ENCODE measurements around the gene PTGDR. TPM values are rescaled to one million over a fixed set of nuclear protein-coding genes. Genes with fewer than 3 reads are reported as not detected.
A peak's percentile ranks its signal among the peaks of the same experiment; 100 is the strongest.

PTGDR gene
- total RNA-seq, 2 experiments from 2014 or later, result not detected

DNA sequence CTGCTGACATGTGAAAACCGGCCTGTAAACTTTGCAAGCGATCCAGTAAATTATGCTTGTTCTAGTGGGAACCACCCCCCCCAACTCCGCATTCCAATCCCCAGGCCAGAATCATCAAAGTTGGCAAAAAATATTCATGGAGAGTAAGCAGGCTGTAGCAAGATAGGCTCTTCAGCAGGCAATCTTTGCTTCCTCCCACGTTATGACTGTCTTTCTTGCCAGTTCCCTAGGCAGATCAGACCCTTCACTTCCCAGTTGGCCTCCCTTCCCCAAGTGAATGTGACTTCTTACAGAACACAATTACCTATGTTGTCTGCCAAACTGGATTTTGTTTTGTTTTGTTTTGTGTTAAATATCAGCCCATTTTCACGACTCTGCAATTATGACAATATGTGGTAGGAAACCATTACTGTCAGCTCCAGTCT, 45.4 kb downstream of the PTGDR start:
- ChIA-PET POLR2A (interaction anchor here (0.9 kb wide), 1 partner anchor 8 kb away, joined by 3 read pairs; no protein-coding TSS in a partner anchor), CTCF (no interaction called here)
- no peak for ATAC-seq
- Mint-ChIP-seq H3K27ac (no peak overlapping the region), H3K36me3 (ENCODE audit: low read depth) (no peaks in the 10 kb centered on the region), H3K4me3 (peak overlapping the region; percentile 87), H3K4me1 (peaks cover 48% of the 10 kb centered on the region), H3K9me3 (ENCODE audit: low read depth) (no peaks in the 10 kb centered on the region), H3K27me3 (peaks cover 51% of the 10 kb centered on the region)
- DNase-seq, result no peak
- intact Hi-C loops (cut with DNase I, micrococcal nuclease), result loop anchor here in 1 of 2 experiments (5.0 kb wide), 2 partner anchors 89 to 239 kb away; partner anchors contain the start of genes GPR137C and TXNDC16

DNA sequence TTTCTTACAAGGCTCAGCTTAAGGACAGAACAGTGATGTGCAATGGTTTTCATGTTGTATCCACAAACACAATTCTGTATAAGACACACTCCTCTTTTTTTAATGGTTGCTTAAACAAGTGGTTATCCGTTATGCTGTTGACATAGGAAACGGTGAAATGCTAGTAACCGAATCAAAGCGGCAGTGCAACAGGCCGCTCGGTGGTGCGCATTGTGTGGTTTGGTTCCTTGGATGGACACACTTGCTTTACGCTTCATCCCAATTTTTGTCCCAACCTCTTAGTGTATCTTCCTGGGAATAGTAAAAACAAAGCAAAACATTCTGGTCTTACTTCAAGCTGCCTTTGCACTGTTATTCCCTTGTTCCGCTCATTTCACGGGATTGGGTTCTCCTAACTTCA, 46.0 kb downstream of the PTGDR start:
- H3K36me3 Mint-ChIP-seq (ENCODE audit: low read depth), result no peaks in the 10 kb centered on the region
- intact Hi-C loops (cut with DNase I, micrococcal nuclease), result loop anchor here in 1 of 2 experiments (5.0 kb wide), 2 partner anchors 89 to 239 kb away; partner anchors contain the start of genes GPR137C and TXNDC16
- POLR2A ChIA-PET, result interaction anchor here (0.9 kb wide), 1 partner anchor 9 kb away, joined by 3 read pairs; no protein-coding TSS in a partner anchor

DNA sequence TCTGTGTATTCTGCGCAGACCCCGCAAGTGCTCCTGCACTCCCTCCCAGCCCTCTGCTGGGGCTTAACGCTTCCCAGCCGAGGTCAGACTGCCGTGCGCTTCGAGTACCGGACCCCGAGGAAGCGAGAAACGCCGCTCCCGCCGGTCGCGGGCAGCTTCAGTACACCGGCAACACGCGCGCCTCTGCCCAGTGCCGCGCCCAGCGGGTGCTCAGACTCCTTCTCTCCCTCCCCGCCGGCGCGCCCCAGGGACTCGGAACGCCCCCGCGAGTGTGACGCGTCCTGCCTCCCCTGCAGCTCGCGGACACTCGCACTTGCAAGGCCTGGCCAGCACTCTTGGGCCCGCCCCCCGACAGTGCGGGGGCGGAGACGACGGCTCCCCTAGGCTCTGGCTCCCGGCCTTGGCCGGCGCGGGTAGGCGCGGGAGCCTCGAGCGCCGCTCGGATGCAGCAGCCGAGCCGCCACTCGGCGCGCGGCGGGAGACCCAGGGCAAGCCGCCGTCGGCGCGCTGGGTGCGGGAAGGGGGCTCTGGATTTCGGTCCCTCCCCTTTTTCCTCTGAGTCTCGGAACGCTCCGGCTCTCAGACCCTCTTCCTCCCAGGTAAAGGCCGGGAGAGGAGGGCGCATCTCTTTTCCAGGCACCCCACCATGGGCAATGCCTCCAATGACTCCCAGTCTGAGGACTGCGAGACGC, 46.6 kb downstream of the PTGDR start, which contains the start of gene PTGER2:
PTGER2 (plus strand) TSS at position 410 of the 692 bp plus-strand sequence; CDS start at position 647, 237 bp downstream.
- intact Hi-C loops (cut with DNase I, micrococcal nuclease), result loop anchor here in 1 of 2 experiments (5.0 kb wide), 2 partner anchors 88 to 238 kb away; partner anchors contain the start of genes GPR137C and TXNDC16
- CTCF ChIA-PET, result interaction anchor here (1.4 kb wide), 2 partner anchors 14 to 36 kb away, joined by 4 to 5 read pairs; no protein-coding TSS in a partner anchor
- POLR2A ChIA-PET, result interaction anchor here (0.6 to 0.9 kb wide), 2 partner anchors 9 to 28 kb away, joined by 3 read pairs; no protein-coding TSS in a partner anchor
- ATAC-seq (peak; percentile 62), DNase-seq (peak; percentile 83)
- H3K36me3 Mint-ChIP-seq (ENCODE audit: low read depth), result no peaks in the 10 kb centered on the region
- H3K27ac Mint-ChIP-seq, result peak within 1 kb of the TSS; percentile 80
- H3K9me3 Mint-ChIP-seq (ENCODE audit: low read depth), result no peaks in the 10 kb centered on the region
- H3K4me3 Mint-ChIP-seq, result peak within 1 kb of the TSS; percentile 87
- peaks cover 50% of the 10 kb centered on the region for H3K4me1 Mint-ChIP-seq
- peaks cover 53% of the 10 kb centered on the region for H3K27me3 Mint-ChIP-seq

More for the DNA sequence above, 46.0 kb downstream of the PTGDR start:
- DNase-seq (no peak), ATAC-seq (no peak)
- Mint-ChIP-seq H3K9me3 (ENCODE audit: low read depth) (no peaks in the 10 kb centered on the region), H3K4me1 (peaks cover 47% of the 10 kb centered on the region), H3K27me3 (peaks cover 52% of the 10 kb centered on the region), H3K27ac (no peak overlapping the region), H3K4me3 (peak overlapping the region; percentile 87)
- CTCF ChIA-PET, result no interaction called here

DNA sequence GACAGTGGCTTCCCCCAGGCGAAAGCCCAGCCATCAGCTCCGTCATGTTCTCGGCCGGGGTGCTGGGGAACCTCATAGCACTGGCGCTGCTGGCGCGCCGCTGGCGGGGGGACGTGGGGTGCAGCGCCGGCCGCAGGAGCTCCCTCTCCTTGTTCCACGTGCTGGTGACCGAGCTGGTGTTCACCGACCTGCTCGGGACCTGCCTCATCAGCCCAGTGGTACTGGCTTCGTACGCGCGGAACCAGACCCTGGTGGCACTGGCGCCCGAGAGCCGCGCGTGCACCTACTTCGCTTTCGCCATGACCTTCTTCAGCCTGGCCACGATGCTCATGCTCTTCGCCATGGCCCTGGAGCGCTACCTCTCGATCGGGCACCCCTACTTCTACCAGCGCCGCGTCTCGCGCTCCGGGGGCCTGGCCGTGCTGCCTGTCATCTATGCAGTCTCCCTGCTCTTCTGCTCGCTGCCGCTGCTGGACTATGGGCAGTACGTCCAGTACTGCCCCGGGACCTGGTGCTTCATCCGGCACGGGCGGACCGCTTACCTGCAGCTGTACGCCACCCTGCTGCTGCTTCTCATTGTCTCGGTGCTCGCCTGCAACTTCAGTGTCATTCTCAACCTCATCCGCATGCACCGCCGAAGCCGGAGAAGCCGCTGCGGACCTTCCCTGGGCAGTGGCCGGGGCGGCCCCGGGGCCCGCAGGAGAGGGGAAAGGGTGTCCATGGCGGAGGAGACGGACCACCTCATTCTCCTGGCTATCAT, 47.3 kb downstream of the PTGDR start:
- peaks cover 50% of the 10 kb centered on the region for H3K4me1 Mint-ChIP-seq
- no peaks in the 10 kb centered on the region for H3K9me3 Mint-ChIP-seq (ENCODE audit: low read depth)
- H3K27ac Mint-ChIP-seq, result peak overlapping the region; percentile 80
- peak overlapping the region; percentile 87 for H3K4me3 Mint-ChIP-seq
- H3K36me3 Mint-ChIP-seq (ENCODE audit: low read depth), result no peaks in the 10 kb centered on the region
- peak; percentile 40 for ATAC-seq
- peaks cover 56% of the 10 kb centered on the region for H3K27me3 Mint-ChIP-seq
- ChIA-PET POLR2A (interaction anchor here (0.6 kb wide), 1 partner anchor 29 kb away, joined by 3 read pairs; no protein-coding TSS in a partner anchor), CTCF (interaction anchor here (1.4 kb wide), 2 partner anchors 15 to 36 kb away, joined by 4 to 5 read pairs; no protein-coding TSS in a partner anchor)
- DNase-seq, result peak; percentile 53
- intact Hi-C loops (cut with DNase I, micrococcal nuclease), result loop anchor here (1.0 to 5.0 kb wide), 4 partner anchors 11 to 238 kb away; partner anchors contain the start of genes GPR137C (in 1 of the 2) and TXNDC16 (in 1 of the 2)

DNA sequence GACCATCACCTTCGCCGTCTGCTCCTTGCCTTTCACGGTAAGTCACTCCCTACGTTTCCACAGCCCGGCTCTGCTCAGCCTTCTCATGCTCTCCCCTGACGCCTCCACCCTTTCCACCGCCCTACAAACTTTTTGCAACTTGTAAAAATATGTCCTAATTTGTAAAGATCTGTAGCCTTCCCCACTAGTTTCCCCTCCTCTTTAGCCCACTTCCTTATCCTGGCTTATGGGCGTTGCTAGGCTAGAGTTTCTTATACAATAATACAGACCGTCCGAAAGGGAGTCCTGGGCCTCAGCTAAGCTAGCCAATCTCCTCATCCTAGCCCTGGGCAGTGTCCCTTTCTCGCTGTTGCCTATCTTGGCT, 47.8 kb downstream of the PTGDR start:
- POLR2A ChIA-PET, result no interaction called here
- Mint-ChIP-seq H3K27ac (peak overlapping the region; percentile 80), H3K27me3 (peaks cover 53% of the 10 kb centered on the region), H3K9me3 (ENCODE audit: low read depth) (no peaks in the 10 kb centered on the region), H3K36me3 (ENCODE audit: low read depth) (no peaks in the 10 kb centered on the region), H3K4me1 (peaks cover 50% of the 10 kb centered on the region), H3K4me3 (peak overlapping the region; percentile 87)
- DNase-seq (no peak), ATAC-seq (no peak)
- CTCF ChIA-PET, result interaction anchor here (1.4 kb wide), 2 partner anchors 15 to 35 kb away, joined by 4 to 5 read pairs; no protein-coding TSS in a partner anchor
- intact Hi-C loops (cut with DNase I, micrococcal nuclease), result loop anchor here in 1 of 2 experiments (1.0 to 5.0 kb wide), 2 partner anchors 10 to 37 kb away; no protein-coding TSS in a partner anchor

DNA sequence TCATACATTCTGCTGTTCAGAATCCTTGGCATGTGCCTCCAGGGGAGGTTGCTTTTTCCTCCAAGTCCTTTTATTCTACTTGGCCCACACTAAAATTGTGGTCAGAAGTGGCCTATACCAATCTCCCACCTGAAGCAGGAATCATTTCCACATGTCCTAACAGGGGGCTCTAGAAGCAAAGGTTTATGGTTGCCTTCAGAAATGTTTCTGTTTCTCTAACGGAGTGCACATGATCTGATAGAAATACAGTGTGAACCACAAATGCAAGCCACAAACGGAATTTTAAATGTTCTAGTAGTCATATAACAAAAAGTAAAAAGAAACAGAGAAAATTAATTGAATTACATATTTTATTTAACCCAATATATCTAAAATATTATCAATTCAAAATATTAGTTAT, 50.6 kb downstream of the PTGDR start:
- POLR2A ChIA-PET, result no interaction called here
- CTCF ChIA-PET, result interaction anchor here (0.9 to 1.9 kb wide), 4 partner anchors 8 to 143 kb away, joined by 3 to 11 read pairs (median 7); no protein-coding TSS in a partner anchor
- DNase-seq (no peak), ATAC-seq (no peak)
- no peak overlapping the region for H3K27ac Mint-ChIP-seq
- peaks cover 43% of the 10 kb centered on the region for H3K27me3 Mint-ChIP-seq
- intact Hi-C loops (cut with DNase I, micrococcal nuclease), result loop anchor here in 1 of 2 experiments (5.0 kb wide), 1 partner anchor 34 kb away; no protein-coding TSS in a partner anchor
- peaks cover 15% of the 10 kb centered on the region for H3K9me3 Mint-ChIP-seq (ENCODE audit: low read depth)
- H3K4me1 Mint-ChIP-seq, result peaks cover 37% of the 10 kb centered on the region
- peaks cover 17% of the 10 kb centered on the region for H3K36me3 Mint-ChIP-seq (ENCODE audit: low read depth)
- peak overlapping the region; percentile 30 for H3K4me3 Mint-ChIP-seq

DNA sequence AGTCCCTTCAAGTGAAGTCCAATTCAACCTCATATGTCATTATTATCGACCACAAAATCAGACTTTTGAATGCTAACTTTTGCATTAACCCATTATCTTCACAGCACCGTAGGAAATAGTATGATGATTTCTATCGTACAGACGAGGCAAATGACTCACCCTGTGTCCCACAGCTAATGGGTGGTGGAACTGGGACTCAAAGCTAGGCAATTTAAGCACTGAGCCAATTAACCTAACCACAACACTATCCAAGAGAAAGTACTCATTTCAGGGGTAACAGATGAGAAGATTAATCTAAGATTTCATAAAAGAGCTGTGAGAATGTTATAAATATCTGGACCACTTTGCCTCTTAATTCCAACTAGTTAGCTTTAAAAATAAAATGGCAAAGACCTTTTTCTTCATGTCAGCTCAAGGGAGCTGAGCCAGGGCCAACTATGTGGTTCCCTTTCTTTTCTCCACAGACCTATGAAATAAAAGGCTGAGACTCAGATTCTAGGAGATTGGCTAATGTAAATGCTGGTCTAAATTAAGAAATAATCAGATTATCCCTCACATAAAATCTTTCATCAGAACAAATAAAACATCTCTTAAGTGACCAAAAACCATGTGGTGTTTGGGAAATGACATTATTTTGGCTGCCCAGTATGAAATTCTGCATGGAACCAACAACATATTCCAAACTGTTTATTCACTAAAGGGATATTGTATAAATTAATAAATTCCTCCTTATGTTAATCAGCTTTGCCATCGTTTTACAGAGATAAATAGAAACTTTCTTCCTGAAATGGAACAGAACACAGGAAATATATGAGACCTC, 51.5 kb downstream of the PTGDR start:
- intact Hi-C loops (cut with DNase I, micrococcal nuclease), result loop anchor here in 1 of 2 experiments (5.0 kb wide), 1 partner anchor 33 kb away; no protein-coding TSS in a partner anchor
- POLR2A ChIA-PET, result interaction anchor here (0.5 kb wide), 1 partner anchor 32 kb away, joined by 4 read pairs; no protein-coding TSS in a partner anchor
- ATAC-seq, result no peak

DNA sequence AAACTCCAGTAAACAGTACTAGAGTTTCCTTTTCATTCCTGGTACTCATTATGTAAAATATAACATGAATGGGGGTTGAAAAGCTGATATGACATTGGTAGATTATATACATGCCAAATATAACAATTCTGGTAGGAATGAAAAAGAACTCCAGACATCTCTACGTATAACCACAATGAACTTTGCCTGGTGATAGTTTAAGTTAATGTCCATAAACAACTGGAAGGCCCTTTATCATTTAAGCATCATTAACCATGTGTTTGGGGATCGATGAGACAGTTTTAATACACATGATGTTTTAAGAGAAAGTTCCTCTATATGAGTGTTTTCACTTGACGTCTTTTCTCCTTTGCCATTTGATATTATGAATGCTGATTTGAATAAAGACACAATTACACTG, 52.4 kb downstream of the PTGDR start:
- ATAC-seq, result no peak
- no peak for DNase-seq
- H3K27me3 Mint-ChIP-seq, result peaks cover 31% of the 10 kb centered on the region
- peaks cover 22% of the 10 kb centered on the region for H3K36me3 Mint-ChIP-seq (ENCODE audit: low read depth)
- H3K27ac Mint-ChIP-seq, result no peak overlapping the region
- intact Hi-C loops (cut with DNase I, micrococcal nuclease), result loop anchor here in 1 of 2 experiments (5.0 kb wide), 1 partner anchor 32 kb away; no protein-coding TSS in a partner anchor
- CTCF ChIA-PET, result interaction anchor here (0.6 to 1.9 kb wide), 4 partner anchors 9 to 324 kb away, joined by 3 to 11 read pairs (median 5); no protein-coding TSS in a partner anchor
- peaks cover 36% of the 10 kb centered on the region for H3K4me1 Mint-ChIP-seq
- no peak overlapping the region for H3K4me3 Mint-ChIP-seq
- H3K9me3 Mint-ChIP-seq (ENCODE audit: low read depth), result peaks cover 17% of the 10 kb centered on the region
- POLR2A ChIA-PET, result no interaction called here

More for the DNA sequence above, 51.5 kb downstream of the PTGDR start:
- Mint-ChIP-seq H3K27me3 (peaks cover 37% of the 10 kb centered on the region), H3K27ac (no peak overlapping the region), H3K9me3 (ENCODE audit: low read depth) (peaks cover 17% of the 10 kb centered on the region), H3K36me3 (ENCODE audit: low read depth) (peaks cover 21% of the 10 kb centered on the region), H3K4me1 (peaks cover 33% of the 10 kb centered on the region), H3K4me3 (no peak overlapping the region)
- CTCF ChIA-PET, result interaction anchor here (0.6 to 1.9 kb wide), 4 partner anchors 9 to 704 kb away, joined by 4 to 11 read pairs (median 9); no protein-coding TSS in a partner anchor
- DNase-seq, result no peak

DNA sequence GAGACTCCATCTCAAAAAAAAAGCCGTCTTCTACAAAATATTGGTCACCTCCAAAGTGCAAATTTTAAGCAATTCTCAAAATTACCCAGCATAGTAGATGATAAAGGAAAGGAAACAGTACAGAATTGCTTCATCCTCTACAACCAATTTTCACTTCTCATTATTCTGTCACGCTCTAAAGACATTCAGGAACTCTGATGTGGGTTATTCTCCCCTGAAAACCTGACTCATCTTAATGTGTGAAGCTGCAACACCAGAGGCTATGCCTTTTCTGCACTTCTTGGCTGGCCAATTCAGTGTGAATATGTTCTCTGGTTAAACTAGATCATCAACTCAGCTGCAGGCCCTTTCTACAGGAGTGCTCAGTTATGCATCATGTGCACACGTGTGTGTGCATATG, 57.6 kb downstream of the PTGDR start:
- intact Hi-C loops (cut with DNase I, micrococcal nuclease), result loop anchor here (1.0 to 5.0 kb wide), 6 partner anchors 10 to 478 kb away; no protein-coding TSS in a partner anchor
- POLR2A ChIA-PET, result no interaction called here
- DNase-seq, result peak; percentile 45
- H3K36me3 Mint-ChIP-seq (ENCODE audit: low read depth), result peaks cover 27% of the 10 kb centered on the region
- peak; percentile 87 for ATAC-seq
- H3K27ac Mint-ChIP-seq, result no peak overlapping the region
- CTCF ChIA-PET, result interaction anchor here (0.8 to 1.0 kb wide), 2 partner anchors 91 to 148 kb away, joined by 3 read pairs; no protein-coding TSS in a partner anchor
- H3K9me3 Mint-ChIP-seq (ENCODE audit: low read depth), result peaks cover 17% of the 10 kb centered on the region
- H3K4me1 Mint-ChIP-seq, result peaks cover 43% of the 10 kb centered on the region
- H3K27me3 Mint-ChIP-seq, result peaks cover 8% of the 10 kb centered on the region
- no peak overlapping the region for H3K4me3 Mint-ChIP-seq

DNA sequence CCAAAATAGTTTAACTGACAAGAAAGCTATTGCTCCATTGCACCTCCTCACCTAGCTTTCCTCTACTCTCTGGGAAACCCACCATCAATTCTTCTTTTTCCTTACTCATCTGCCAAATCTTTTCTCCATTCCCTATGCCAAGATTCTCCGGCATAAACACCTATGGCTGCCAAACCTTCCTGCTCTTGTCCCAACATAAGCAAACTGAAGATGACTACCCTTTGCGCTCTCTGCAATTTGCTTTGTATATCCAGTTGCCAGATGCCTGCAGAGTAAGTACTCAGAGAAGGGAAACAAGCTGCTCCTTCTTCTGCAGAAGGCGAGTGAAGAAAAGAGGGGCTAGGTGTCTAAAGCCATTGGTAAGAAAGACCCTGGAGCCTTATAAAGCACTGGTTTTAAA, 58.1 kb downstream of the PTGDR start:
- DNase-seq (no peak), ATAC-seq (no peak)
- H3K4me3 Mint-ChIP-seq, result no peak overlapping the region
- peaks cover 25% of the 10 kb centered on the region for H3K36me3 Mint-ChIP-seq (ENCODE audit: low read depth)
- CTCF ChIA-PET, result interaction anchor here (0.5 to 1.2 kb wide), 3 partner anchors 68 to 520 kb away, joined by 3 read pairs; no protein-coding TSS in a partner anchor
- peaks cover 6% of the 10 kb centered on the region for H3K27me3 Mint-ChIP-seq
- intact Hi-C loops (cut with DNase I, micrococcal nuclease), result loop anchor here (1.0 to 5.0 kb wide), 7 partner anchors 10 to 478 kb away; no protein-coding TSS in a partner anchor
- peaks cover 44% of the 10 kb centered on the region for H3K4me1 Mint-ChIP-seq
- H3K9me3 Mint-ChIP-seq (ENCODE audit: low read depth), result peaks cover 17% of the 10 kb centered on the region
- POLR2A ChIA-PET, result no interaction called here
- no peak overlapping the region for H3K27ac Mint-ChIP-seq

Measured in activated CD4-positive, alpha-beta T cell treated with anti-CD3 and anti-CD28 coated beads for 36 hours (primary cell).